MM.1S (cell line): ENCODE data around the gene SLC16A10.

ENCODE experiments used
- DNase-seq: peaks from one replicate; pipeline ENCODE4 v3.0.0-alpha.2; 2015
- H2AFZ ChIP-seq: fragments of 300-600 bp; sonication (generic); 2 replicates; pipeline ENCODE4 v1.6.0; 2016; ENCODE audit warnings: antibody characterized with exemption, low read length
- H3F3A ChIP-seq: fragments of 300-600 bp; sonication (generic); 2 replicates; pipeline ENCODE4 v1.6.1; 2016; ENCODE audit warnings: mild to moderate bottlenecking, antibody characterized with exemption, low read length, moderate library complexity, mixed read lengths; ENCODE audit not compliant: insufficient read depth
- H3K27ac ChIP-seq: fragments of 300-600 bp; sonication (generic); 2 replicates; pipeline ENCODE4 v1.5.1; 2016; ENCODE audit warnings: mild to moderate bottlenecking, low read length
- H3K27me3 ChIP-seq: fragments of 300-600 bp; sonication (generic); replicated peaks from 2 replicates; pipeline ENCODE4 v1.6.0; 2016; ENCODE audit warnings: low read length; ENCODE audit not compliant: insufficient read depth
- H3K36me3 ChIP-seq: fragments of 300-600 bp; sonication (generic); replicated peaks from 2 replicates; pipeline ENCODE4 v1.6.1; 2016; ENCODE audit warnings: mild to moderate bottlenecking, low read length, mixed read lengths; ENCODE audit not compliant: insufficient read depth
- H3K4me1 ChIP-seq: fragments of 300-600 bp; sonication (generic); 2 replicates; pipeline ENCODE4 v1.6.1; 2016; ENCODE audit warnings: low read length, mixed read lengths
- H3K4me2 ChIP-seq: fragments of 300-600 bp; sonication (generic); 2 replicates; pipeline ENCODE4 v1.6.0; 2016; ENCODE audit warnings: low read depth, low read length
- H3K4me3 ChIP-seq: fragments of 300-600 bp; sonication (generic); 2 replicates; pipeline ENCODE4 v1.5.1; 2016; ENCODE audit warnings: low read length, mixed read lengths
- H3K79me2 ChIP-seq: fragments of 300-600 bp; sonication (generic); 2 replicates; pipeline ENCODE4 v1.6.1; 2016; ENCODE audit warnings: mixed run types, low read length, mixed read lengths
- H3K9ac ChIP-seq: fragments of 300-600 bp; sonication (generic); 2 replicates; pipeline ENCODE4 v1.6.1; 2016; ENCODE audit warnings: low read length, mixed read lengths
- H3K9me2 ChIP-seq: fragments of 300-600 bp; sonication (generic); replicated peaks from 2 replicates; pipeline ENCODE4 v1.6.1; 2016; ENCODE audit warnings: mild to moderate bottlenecking, low read length, mixed read lengths; ENCODE audit not compliant: insufficient read depth
- H3K9me3 ChIP-seq: fragments of 300-600 bp; sonication (generic); replicated peaks from 2 replicates; pipeline ENCODE4 v1.6.1; 2016; ENCODE audit warnings: mild to moderate bottlenecking, low read length, mixed read lengths; ENCODE audit not compliant: insufficient read depth
- H4K20me1 ChIP-seq: fragments of 300-600 bp; sonication (generic); 2 replicates; pipeline ENCODE4 v1.6.1; 2016; ENCODE audit warnings: mild to moderate bottlenecking, low read length, moderate library complexity, mixed read lengths; ENCODE audit not compliant: insufficient read depth
- CTCF ChIP-seq: fragments of 300-600 bp; sonication (generic); IDR thresholded peaks from 2 replicates; pipeline ENCODE4 v1.5.1; 2016; ENCODE audit warnings: antibody characterized with exemption, low read length, mixed read lengths
- EZH2 ChIP-seq: fragments of 300-600 bp; sonication (generic); optimal IDR thresholded peaks from 2 replicates; pipeline ENCODE3; 2017; ENCODE audit warnings: low read depth, mild to moderate bottlenecking, antibody characterized with exemption, low read length, mixed read lengths
- EZH2phosphoT487 ChIP-seq: fragments of 300-600 bp; sonication (generic); IDR thresholded peaks from 2 replicates; pipeline ENCODE4 v1.6.1; 2018; ENCODE audit warnings: antibody characterized with exemption, low read length

Gene SLC16A10

GRCh38 chr6:111204881-111205280 is 117.6 kb downstream of the SLC16A10 start:
- no peak for TF ChIP-seq EZH2phosphoT487
- no peak for TF ChIP-seq CTCF
- no peak for TF ChIP-seq EZH2
- Histone ChIP-seq H3K9me3 (no peaks in the 10 kb centered on the region), H3F3A (no peaks in the 10 kb centered on the region), H3K4me2 (no peak overlapping the region), H4K20me1 (no peaks in the 10 kb centered on the region), H2AFZ (no peak overlapping the region), H3K27me3 (no peaks in the 10 kb centered on the region), H3K4me3 (no peak overlapping the region), H3K27ac (no peak overlapping the region), H3K79me2 (no peaks in the 10 kb centered on the region), H3K36me3 (no peaks in the 10 kb centered on the region), H3K9me2 (no peaks in the 10 kb centered on the region), H3K9ac (no peak overlapping the region), H3K4me1 (no peaks in the 10 kb centered on the region)
- no peak for DNase-seq

- Histone ChIP-seq H4K20me1 (no peaks in the 10 kb centered on the region), H3K27ac (no peak overlapping the region), H3K79me2 (no peaks in the 10 kb centered on the region), H3K4me2 (no peak overlapping the region), H2AFZ (no peak overlapping the region), H3K36me3 (no peaks in the 10 kb centered on the region), H3K9me2 (no peaks in the 10 kb centered on the region), H3K4me1 (no peaks in the 10 kb centered on the region), H3K27me3 (no peaks in the 10 kb centered on the region), H3K9ac (no peak overlapping the region), H3K9me3 (no peaks in the 10 kb centered on the region), H3F3A (no peaks in the 10 kb centered on the region), H3K4me3 (no peak overlapping the region)
- no peak for DNase-seq
- TF ChIP-seq EZH2phosphoT487 = no peak
- no peak for TF ChIP-seq CTCF
- TF ChIP-seq EZH2 = no peak
Measured at GRCh38 chr6:111205502-111205901, 118.2 kb downstream of the SLC16A10 start.

DNA sequence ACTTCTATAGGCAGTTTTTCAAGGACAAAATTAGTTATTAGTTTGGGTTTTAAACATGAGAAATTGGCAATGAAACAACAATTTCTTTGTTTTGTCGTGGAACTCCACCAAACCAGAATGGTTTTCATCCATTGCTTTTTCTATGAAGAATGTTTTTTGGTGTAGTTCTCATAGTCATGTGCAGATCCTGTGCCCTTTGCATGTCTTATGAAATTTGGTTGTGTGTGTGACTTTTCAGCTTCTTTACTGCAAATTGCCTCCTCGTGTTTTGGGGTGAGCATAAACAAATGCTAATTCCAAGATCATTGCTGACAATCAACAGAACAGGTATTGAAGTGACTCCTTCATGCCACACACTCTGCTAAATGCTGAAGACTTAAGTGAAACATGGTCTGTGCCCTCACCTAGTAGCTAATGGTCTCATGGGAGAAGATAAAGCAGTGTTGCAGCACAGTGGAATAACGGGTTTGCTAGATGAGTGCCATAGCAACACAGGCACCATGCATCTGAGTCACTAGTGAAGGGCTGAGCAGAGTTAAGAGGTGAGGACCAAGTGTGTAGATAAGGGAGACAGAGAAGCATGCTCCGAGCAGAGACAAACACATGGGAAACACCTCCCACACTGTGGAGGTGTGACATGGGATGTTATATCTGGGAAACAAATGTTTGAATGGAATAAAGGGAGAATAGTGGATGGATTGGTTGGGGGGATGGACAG is 120.0 kb downstream of the SLC16A10 start:
- Histone ChIP-seq H2AFZ (no peak overlapping the region), H3K79me2 (no peaks in the 10 kb centered on the region), H3K27ac (no peak overlapping the region), H3K4me3 (no peak overlapping the region), H3F3A (no peaks in the 10 kb centered on the region), H3K4me2 (no peak overlapping the region), H3K9me3 (no peaks in the 10 kb centered on the region), H3K9ac (no peak overlapping the region), H4K20me1 (no peaks in the 10 kb centered on the region), H3K27me3 (no peaks in the 10 kb centered on the region), H3K9me2 (no peaks in the 10 kb centered on the region), H3K36me3 (no peaks in the 10 kb centered on the region), H3K4me1 (no peaks in the 10 kb centered on the region)
- no peak for DNase-seq
- TF ChIP-seq EZH2 (no peak), CTCF (no peak), EZH2phosphoT487 (no peak)
